NCI-H82 (cell line): ENCODE results near the gene FYN.
"Not testable (repeated sequence)": the region's sequence is repeated elsewhere in the genome, so short reads cannot be mapped to it uniquely, and the experiment has no call there.

Source experiments
- DNase-seq: peaks from one replicate; lab custom pipeline; 2025; lab: John Stamatoyannopoulos, UW

Gene FYN

DNA sequence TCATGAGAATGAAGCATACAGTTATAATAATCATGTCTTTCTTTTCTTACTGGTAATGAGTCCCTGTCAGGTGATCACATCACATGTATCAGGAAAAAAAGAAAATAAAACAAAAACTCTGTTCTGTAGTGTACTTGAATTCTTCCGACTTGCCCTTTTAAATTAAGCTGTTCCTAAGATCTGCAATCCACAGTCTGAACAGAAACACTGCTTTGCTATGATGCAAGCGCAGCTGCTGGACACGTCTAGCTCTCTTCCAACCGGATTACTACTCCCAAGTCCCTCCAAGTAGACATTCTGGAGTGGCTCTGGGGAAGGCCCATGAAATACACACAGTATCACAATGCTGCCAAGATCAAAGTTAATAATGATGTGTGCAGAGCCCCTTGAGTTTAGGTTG is 83.7 kb downstream of the FYN start:
- DNase-seq, result peak; percentile 18

DNA sequence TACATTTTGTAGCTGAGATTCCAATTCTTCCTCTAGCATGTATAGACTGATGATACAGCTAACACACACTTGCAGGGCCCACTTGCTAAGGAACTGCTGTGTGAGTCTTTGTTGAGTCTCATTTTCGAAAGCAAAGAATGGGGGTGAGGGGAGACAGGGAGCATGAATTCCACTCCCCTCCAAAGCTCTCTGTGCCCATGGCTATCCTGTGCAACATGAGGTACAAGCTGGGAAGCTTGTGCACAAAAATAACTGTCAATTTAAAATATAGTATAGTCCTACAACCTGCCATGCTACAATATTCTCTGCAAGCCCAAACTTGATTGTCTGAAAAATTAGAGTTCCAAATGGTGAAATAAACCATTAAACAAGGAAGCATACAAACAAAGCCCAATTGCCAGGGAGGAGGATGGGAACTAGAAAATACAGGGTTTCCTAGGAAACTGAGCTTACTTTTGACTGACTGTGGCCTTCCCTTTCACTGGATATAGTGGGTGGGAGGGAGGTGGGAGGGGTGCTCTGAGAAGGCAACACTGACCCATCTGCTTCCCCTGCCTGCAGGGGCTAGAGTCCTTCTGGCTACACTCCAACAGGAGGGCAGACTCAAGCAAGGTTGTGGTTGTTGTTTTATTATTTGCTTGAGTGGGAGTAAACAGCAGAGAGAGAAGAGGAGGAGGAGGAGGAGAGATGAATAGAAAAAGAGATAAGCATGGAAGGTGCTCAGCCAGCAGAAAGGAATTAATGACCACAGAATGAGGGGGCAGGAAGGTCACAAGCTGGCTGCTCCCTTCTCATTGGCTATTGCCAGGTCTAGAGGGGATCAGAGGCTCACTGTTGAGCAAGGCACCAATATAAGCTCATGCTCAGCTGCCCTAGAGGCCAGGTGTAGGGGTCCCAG is 84.6 kb downstream of the FYN start:
- DNase-seq, result peak; percentile 64

DNA sequence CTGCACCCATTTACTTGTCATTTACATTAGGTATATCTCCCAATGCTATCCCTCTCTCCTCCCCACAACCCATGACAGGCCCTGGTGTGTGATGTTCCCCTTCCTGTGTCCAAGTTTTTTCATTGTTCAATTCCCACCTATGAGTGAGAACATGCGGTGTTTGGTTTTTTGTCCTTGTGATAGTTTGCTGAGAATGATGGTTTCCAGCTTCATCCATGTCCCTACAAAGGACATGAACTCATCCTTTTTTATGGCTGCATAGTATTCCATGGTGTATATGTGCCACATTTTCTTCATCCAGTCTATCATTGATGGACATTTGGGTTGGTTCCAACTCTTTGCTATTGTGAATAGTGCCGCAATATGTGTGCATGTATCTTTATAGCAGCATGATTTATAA is 87.1 kb downstream of the FYN start:
- not testable (repeated sequence) for DNase-seq

DNA sequence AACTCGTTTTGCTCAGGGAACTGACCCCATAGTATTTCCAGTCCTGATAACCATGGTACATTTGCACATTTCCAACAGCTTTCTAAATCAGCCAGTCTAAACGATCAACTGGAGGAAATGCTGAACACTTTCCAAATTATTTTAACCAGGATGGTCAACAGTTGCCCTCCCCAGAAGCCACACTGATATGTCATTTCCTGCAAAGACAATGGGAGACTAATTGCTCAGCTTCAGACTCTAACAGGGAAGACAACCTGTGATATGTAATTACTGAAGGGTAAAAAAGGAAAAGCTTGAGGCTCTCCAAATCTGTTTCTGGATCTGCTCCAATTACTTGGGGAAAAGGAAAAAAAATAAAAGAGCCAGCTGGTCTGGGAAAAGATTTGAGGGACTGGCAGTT is 88.8 kb downstream of the FYN start:
- DNase-seq, result no peak

DNA sequence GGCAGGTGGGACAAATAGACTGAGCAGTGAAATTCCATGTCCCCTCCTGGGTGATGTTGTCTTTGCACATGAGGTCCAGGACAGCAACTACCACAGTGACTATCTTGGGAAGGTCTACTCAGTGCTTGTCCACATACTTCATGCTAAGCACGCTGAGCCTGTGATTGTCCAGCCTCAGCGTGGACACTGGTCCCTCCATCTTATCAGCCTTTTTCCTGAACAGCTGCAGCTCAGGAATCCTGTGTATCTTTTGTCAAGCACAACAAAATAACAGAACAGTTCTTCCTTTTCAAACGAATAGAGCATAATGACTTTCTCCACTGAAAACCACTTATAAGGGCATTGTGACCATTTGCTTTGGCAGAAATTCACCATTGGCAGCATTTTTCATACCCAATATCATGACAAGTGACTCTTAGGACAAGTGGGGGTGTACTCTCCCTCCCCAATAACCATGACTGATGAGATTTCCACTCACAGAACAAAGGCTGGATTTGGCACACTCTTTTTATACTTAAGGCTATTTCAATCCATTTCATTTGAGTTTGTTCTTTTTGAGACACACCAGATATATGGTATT is 90.3 kb downstream of the FYN start:
- no peak for DNase-seq

DNA sequence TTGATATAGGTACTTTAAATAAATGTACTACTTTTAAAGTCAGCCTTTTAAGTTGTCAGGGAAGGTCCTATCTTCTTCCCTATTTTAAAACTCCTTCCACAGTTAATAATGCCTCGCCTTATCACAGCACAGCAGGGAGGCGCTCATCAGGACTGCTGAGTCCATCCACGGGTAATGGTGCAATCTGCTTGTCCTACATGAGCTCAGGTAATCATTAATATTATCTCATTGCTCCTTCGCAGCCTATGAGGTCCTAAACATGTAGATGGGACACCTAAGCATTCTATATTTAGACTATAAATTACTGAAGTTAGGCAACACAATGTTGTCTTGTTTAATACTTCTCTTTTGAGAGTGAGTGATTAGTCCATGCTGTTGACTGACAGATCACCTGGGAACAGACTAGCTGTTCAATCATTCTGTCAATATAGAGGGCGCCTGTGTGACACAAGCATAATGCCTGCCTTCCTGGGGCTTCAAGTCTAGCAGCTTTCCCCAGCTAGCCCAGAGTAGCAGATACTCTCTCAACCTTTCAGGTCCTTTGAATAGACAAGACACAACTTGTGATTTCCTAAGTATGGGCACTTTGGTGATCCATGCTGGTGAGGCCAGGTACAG is 91.0 kb downstream of the FYN start:
- no peak for DNase-seq

GRCh38 chr6:111781041-111781708 is 92.1 kb downstream of the FYN start:
- DNase-seq, result peak; percentile 63

DNA sequence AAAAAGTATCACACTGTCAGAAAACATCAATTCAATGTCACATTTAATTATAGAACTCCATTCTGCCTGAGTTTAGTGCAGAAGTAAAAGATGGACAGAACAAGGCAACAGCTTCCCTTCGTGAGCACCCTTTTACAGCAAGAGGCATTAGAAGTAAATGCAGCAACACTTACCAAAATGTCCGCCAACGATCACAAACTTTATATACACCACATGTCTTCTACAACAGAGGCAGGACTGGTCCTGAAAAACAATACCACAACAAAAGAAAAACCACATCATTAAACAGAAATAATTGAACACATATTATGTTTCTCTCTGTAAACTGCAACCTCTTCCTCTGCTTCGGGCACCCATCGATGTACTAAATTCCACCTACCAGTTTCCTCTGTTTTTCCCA is 92.9 kb downstream of the FYN start:
- no peak for DNase-seq

DNA sequence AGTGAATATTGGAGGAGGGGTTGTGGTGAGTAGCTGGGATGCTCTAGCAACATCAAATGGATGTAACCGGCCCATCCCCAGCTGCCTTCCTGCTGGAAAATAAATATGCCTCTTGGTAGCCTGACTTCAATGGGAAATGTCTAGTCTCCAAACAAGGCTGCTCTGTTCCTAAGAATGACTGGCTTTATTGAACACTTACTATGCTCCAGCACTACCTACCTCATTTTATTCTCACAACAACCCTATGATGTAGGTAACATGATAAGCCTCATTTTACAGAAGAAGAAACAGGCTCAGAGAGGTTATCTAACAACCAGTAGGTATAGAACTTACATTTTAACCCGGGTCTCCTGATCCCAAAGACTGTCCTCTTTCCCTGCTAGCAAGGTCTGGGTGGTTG is 93.6 kb downstream of the FYN start:
- DNase-seq, result no peak

DNA sequence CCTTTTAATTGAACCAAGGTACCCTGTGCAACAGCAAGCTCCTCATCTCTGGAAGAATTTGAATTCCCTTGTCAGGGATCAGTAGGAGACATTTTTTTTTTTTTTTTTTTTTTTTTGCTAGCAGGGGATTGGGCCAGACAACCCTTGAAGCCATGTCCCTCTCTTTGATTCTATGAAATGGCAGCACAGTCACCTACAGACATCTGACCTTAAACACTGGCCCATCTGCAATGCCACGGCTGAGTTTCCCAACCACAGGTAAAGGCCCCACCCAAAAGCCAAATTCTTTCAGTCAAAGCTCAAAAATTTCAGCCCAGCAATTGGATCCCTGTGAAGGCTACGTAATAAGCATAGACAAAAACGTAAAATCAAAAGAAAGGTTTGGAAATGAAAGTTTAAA is 94.2 kb downstream of the FYN start:
- no peak for DNase-seq

DNA sequence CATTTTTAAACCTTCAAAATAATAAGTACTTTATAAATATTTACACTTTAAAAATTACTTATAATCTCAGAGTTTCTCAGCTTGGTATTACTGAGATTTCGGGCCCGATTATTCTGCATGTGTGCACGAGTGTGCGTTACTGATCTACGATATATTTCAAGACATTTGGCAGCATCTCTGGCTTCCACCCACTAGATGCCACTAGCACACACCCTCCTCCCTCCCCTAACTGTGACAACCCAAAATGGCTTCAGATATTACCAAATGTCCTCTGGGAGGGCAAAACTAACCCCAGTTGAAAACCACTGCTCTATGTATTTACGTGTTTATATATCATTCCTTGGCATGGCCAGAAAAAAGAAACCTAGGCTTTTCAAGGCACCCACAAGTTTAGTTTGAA is 95.9 kb downstream of the FYN start:
- DNase-seq, result peak; percentile 65

- peak; percentile 91 for DNase-seq
Observed at GRCh38 chr6:111776236-111777221, 96.7 kb downstream of the FYN start.

DNA sequence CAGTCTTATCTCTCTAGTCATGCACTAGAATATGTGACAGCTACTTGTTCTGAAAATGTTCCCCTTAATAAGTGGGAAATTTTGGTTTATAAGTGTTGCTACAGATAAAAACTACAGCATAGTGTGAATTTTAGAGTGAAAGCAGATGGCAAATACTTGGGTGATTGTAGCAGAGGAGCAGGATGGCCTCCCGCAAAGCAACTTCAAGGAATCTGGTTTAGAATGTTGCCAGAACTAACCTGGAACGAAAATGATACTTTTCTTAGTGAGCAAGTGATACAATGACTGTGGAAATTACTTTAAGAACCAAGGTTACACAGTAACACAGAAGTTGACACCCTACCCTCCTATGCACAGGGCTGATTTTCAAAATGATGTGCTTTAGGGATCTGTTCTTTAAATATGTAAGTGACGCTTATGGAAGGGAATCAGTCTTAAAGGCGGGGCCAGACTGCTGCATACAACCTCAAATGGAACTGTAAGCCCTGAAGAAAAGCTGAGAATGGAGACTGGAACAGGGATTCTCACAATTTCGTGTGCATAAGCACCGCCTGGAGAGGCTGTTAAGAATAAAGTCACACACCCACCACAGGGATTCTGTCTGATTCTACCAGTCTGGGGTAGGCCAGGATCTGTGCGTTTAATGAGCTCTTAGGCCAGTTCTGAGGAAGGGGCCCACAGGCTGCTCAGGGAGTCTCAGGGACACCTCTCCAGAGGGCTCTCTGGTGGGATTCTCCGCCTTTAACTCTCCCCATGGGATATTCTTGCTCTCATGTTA is 97.9 kb downstream of the FYN start:
- DNase-seq, result no peak

DNA sequence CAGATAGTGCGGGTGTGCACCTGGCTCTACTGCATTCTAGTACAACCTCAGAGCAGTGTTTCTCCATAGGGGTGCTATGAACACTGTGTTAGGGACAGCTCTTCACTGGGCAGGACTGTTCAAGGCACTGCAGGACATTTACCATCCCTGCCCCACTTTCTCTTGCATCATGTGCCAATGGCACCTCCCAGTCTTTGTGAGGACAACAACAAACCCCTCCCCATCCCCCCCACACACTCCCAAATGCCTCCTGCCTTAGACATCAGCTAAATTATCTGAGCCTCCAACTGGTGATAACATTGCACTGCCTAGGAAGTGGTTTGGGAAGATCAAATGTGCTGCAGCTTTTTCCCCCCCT is 98.9 kb downstream of the FYN start:
- no peak for DNase-seq

DNA sequence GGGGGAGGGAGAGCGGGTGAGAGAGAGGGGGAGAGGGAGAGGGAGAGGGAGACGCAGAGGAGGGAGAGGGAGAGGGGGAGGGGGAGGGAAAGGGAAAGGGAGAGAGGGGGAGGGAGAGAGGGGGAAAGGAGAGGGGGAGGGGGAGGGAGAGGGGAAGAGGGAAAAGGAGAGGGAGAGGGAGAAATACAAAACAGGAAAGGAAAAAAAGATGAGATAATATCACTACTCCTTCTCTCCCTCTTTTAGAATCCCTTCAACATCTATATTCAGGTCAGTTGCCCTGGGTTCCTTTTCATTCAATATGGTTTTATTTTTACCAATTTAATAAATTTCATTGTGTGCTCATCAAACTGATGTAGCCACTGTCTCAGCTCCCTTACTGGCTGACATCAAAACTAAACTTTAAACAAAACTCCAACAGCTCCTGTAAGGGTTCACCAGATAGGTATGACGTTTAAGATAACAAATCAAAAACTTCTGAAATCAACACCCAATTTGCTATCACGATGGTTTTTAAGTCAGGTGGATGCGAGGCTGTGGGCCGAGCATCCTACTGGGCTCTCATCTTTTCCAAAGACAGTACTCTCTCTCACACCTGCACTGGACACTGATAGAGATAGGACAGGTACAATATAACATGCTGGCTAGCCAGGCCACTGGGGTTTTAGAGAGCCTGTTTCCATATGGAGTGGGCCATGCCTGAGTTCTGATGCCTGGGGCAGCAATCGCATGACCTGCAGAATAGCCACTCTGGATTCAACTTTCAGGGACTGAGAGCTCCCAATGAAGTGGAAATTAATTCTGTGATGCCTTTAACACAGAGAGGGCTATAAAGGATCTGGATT is 99.5 kb downstream of the FYN start:
- DNase-seq, result no peak

GRCh38 chr6:111772381-111772780 is 100.9 kb downstream of the FYN start:
- DNase-seq, result no peak

- DNase-seq, result no peak
Observed at GRCh38 chr6:111771629-111772028, 101.6 kb downstream of the FYN start.

GRCh38 chr6:111771094-111771432 is 102.2 kb downstream of the FYN start:
- DNase-seq, result no peak

DNA sequence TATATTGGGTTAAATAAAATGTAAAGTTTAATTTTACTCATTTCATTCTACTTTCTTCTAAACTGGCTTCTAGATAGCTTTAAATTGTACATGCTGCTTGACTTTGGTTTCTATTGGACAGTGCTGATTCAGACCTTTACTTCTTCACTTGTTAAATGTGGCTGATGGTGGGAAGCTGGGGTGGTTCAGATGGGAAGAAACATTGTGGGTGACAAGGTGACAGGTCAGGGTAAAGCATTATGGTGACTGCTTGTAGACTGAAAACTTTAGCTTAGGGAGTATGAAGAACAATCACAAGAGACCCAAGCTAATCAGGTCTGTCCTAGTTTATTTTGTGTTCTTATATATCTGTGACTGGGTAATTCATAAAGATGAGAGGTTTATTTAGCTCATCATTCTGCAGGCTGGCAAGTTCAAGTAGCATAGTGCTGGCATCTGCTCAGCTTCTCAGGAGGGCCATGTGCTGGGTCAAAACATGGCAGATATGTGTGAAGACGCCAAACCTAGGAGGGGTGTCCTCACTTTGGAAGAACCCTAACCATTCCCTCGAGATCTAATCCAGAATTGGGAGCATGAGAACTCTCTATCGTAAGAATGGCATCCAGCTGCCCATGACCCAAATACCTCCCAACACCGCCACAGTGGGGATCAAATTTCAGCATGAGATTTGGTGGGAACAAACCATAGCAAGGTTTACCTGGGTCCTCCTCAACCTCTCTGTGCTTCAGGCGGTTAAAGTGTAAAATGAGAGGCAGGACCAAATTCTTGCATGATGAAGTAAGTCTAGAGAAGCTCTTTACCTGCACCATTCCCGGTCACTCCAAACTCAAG is 102.8 kb downstream of the FYN start:
- no peak for DNase-seq
